ENCODE data around the gene LRP1. TPM values are rescaled to one million over a fixed set of nuclear protein-coding genes. Genes with fewer than 3 reads are reported as not detected.

LRP1 gene
- total RNA-seq, 2 donors from 2014 or later: 663 to 755 TPM

- no peak for TF ChIP-seq CTCF (IDR thresholded peaks at IDR 0.05)
- Histone ChIP-seq H3K4me1 (ENCODE audit: control insufficient read depth in 1 of 2, low read depth in 2 of 2) (peaks cover 0 to 14% of the 10 kb centered on the region in 2 donors), H3K36me3 (peaks cover 75% of the 10 kb centered on the region)
These were observed 49.9 kb downstream of the LRP1 start for GRCh38 chr12:57178213-57178612.

GRCh38 chr12:57179331-57180086 is 51.2 kb downstream of the LRP1 start:
- no peak for ATAC-seq (ENCODE audit: insufficient number of reproducible peaks, low FRiP score, low read depth)
- no peak for DNase-seq (ENCODE audit: low spot score)
- H3K9me3 ChIP-seq: no peaks in the 10 kb centered on the region
- peaks cover 75% of the 10 kb centered on the region for H3K36me3 ChIP-seq
- no peaks in the 10 kb centered on the region for H3K27me3 ChIP-seq (replicated peaks; ENCODE audit: insufficient read depth)
- H3K27ac ChIP-seq: no peak overlapping the region
- H3K4me3 ChIP-seq: no peak overlapping the region
- TF ChIP-seq CTCF (IDR thresholded peaks at IDR 0.05): no peak
- peaks cover 0 to 13% of the 10 kb centered on the region in 2 donors for H3K4me1 ChIP-seq (ENCODE audit: control insufficient read depth in 1 of 2, low read depth in 2 of 2)

More at GRCh38 chr12:57178213-57178612, 49.9 kb downstream of the LRP1 start:
- Histone ChIP-seq H3K4me3 (no peak overlapping the region), H3K27ac (no peak overlapping the region), H3K27me3 (replicated peaks; ENCODE audit: insufficient read depth) (no peaks in the 10 kb centered on the region), H3K9me3 (no peaks in the 10 kb centered on the region)
- DNase-seq (ENCODE audit: low spot score) (no peak), ATAC-seq (ENCODE audit: insufficient number of reproducible peaks, low FRiP score, low read depth) (no peak)

GRCh38 chr12:57180321-57180989 is 52.2 kb downstream of the LRP1 start:
- Histone ChIP-seq H3K4me1 (ENCODE audit: control insufficient read depth in 1 of 2, low read depth in 2 of 2) (peaks cover 0 to 3% of the 10 kb centered on the region in 2 donors), H3K36me3 (peaks cover 80% of the 10 kb centered on the region), H3K27ac (no peak overlapping the region), H3K27me3 (replicated peaks; ENCODE audit: insufficient read depth) (no peaks in the 10 kb centered on the region), H3K4me3 (no peak overlapping the region), H3K9me3 (no peaks in the 10 kb centered on the region)
- TF ChIP-seq CTCF (IDR thresholded peaks at IDR 0.05): no peak
- no peak for ATAC-seq (ENCODE audit: insufficient number of reproducible peaks, low FRiP score, low read depth)
- DNase-seq (ENCODE audit: low spot score): no peak

DNA sequence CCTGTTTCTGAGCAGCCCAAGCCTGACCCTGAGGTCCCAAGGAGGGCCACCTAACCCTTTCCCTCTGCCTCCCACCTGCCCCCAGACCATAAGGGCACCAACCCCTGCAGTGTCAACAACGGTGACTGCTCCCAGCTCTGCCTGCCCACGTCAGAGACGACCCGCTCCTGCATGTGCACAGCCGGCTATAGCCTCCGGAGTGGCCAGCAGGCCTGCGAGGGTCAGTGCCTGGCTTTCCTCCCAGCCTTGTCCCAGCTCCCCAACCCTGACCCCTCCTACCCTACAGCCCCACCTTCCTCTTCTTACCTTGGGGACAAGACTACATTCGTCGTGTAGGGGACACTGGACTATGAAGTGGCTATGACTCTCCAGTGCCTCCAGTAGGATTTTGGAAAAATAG is 52.8 kb downstream of the LRP1 start:
- Histone ChIP-seq H3K27me3 (replicated peaks; ENCODE audit: insufficient read depth) (no peaks in the 10 kb centered on the region), H3K9me3 (no peaks in the 10 kb centered on the region), H3K36me3 (peaks cover 84% of the 10 kb centered on the region), H3K4me3 (no peak overlapping the region), H3K4me1 (ENCODE audit: control insufficient read depth in 1 of 2, low read depth in 2 of 2) (no peaks in the 10 kb centered on the region), H3K27ac (no peak overlapping the region)
- DNase-seq (ENCODE audit: low spot score): no peak
- no peak for ATAC-seq (ENCODE audit: insufficient number of reproducible peaks, low FRiP score, low read depth)
- TF ChIP-seq CTCF (IDR thresholded peaks at IDR 0.05): no peak

DNA sequence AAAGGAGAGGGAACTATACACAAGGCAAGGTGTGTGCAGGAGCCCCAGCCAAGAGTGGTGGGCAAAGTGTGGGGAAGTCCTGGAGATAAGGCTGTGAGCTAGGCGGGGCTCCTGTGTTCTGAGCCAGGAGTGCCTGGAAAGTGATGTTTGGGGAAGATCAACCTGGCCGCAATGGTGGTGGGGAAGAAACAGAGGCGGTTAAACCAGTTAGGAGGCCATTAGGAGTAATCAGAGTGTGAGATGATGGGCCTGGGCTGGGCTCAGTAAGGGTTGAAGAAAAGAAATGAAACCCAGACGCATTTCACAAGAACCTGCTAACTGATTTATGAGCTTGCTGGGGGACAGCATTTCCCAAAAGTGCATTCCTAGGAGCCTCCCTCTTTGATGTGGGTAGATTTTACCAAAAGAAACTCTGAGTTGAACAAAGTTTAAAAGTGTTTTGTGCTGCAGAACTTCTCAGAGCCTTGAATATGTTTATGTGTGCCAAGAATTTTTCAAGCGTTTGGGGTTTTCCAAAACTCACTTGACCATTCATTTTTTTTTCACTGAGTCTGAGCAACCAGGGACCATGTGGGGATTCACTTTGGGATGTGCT is 53.4 kb downstream of the LRP1 start:
- no peak overlapping the region for H3K27ac ChIP-seq
- H3K27me3 ChIP-seq (replicated peaks; ENCODE audit: insufficient read depth): no peaks in the 10 kb centered on the region
- DNase-seq (ENCODE audit: low spot score) (no peak), ATAC-seq (ENCODE audit: insufficient number of reproducible peaks, low FRiP score, low read depth) (no peak)
- peaks cover 84% of the 10 kb centered on the region for H3K36me3 ChIP-seq
- H3K9me3 ChIP-seq: no peaks in the 10 kb centered on the region
- H3K4me3 ChIP-seq: no peak overlapping the region
- no peak for TF ChIP-seq CTCF (IDR thresholded peaks at IDR 0.05)
- H3K4me1 ChIP-seq (ENCODE audit: control insufficient read depth in 1 of 2, low read depth in 2 of 2): no peaks in the 10 kb centered on the region
